Heart left ventricle (tissue), 16 donors: ENCODE data around the gene RNF150. TPM values are rescaled to one million over a fixed set of nuclear protein-coding genes. Genes with fewer than 3 reads are reported as not detected.

Experiments
- ATAC-seq, 4 donors: fragments of 200-7000 bp; cut with Tn5 transposase; one replicate each; pipeline ENCODE4 v1.9.1; 2020 to 2022; ENCODE audit warnings: moderate library complexity in 4 of 4, mild to moderate bottlenecking in 3 of 4, moderate number of reproducible peaks in 1 of 4
- DNase-seq, 5 donors: peaks; one replicate each; pipeline ENCODE4 v3.0.0-alpha.2; 2020
- H3K27ac ChIP-seq, 12 donors: fragments of 200-600 bp; sonication (generic) in 4 of 12; one replicate each; pipeline versions ENCODE4 v1.5.0 to v1.8.0; 2016 to 2022; ENCODE audit warnings: mild to moderate bottlenecking in 2 of 12
- H3K27me3 ChIP-seq, 9 donors: fragments of 200-600 bp; sonication (generic) in 2 of 9; one replicate each; pipeline versions ENCODE4 v1.5.1 to v1.8.0; 2016 to 2022; ENCODE audit warnings: mild to moderate bottlenecking in 3 of 9
- H3K36me3 ChIP-seq, 9 donors: fragments of 200-600 bp; sonication (generic) in 2 of 9; one replicate each; pipeline versions ENCODE4 v1.5.0 to v1.8.0; 2018 to 2022; ENCODE audit warnings: mild to moderate bottlenecking in 2 of 9
- H3K4me1 ChIP-seq, 12 donors: fragments of 200-600 bp; sonication (generic) in 4 of 12; one replicate each; pipeline versions ENCODE4 v1.5.0 to v1.8.0; 2016 to 2022; ENCODE audit warnings: mild to moderate bottlenecking in 3 of 12
- H3K4me3 ChIP-seq, 12 donors: fragments of 200-600 bp; sonication (generic) in 4 of 12; one replicate each; pipeline versions ENCODE4 v1.5.0 to v1.8.0; 2017 to 2022; ENCODE audit warnings: mild to moderate bottlenecking in 9 of 12, moderate library complexity in 4 of 12
- H3K9me3 ChIP-seq, 12 donors: fragments of 200-600 bp; sonication (generic) in 4 of 12; one replicate each; pipeline versions ENCODE4 v1.5.0 to v1.8.0; 2016 to 2022; ENCODE audit warnings: mild to moderate bottlenecking in 1 of 12
- CTCF ChIP-seq, 12 donors: fragments of 200-600 bp; sonication (generic) in 4 of 12; IDR thresholded peaks; one replicate each; pipeline versions ENCODE4 v1.5.0 to v1.8.0; 2018 to 2022; ENCODE audit warnings: antibody characterized with exemption in 12 of 12, mild to moderate bottlenecking in 5 of 12
- POLR2A ChIP-seq, 2 donors: fragments of 450-650 bp; IDR thresholded peaks; one replicate each; pipeline ENCODE4 v1.6.1; 2017; ENCODE audit warnings: antibody characterized with exemption in 2 of 2, mild to moderate bottlenecking in 2 of 2, moderate library complexity in 2 of 2
- WGBS, 4 donors: extraction: QIAGEN DNeasy Blood & Tissue Kit in 2 of 4; methylation state at CpG; one replicate each; pipeline versions ENCODE4 v1.1.5 to v1.1.7; 2013 to 2018; 5-methylcytosine and 5-hydroxymethylcytosine counted together
- intact Hi-C, 10 donors: fragments of 100-400 bp; cut with DNase I; formaldehyde crosslinking; loops; one replicate each; pipeline versions ENCODE4 v1.11.1 to v1.14.2; 2022
- polyA plus RNA-seq, 2 donors: library from polyadenylated mRNA; stranded (reverse); fragments of 200-250 nt; gene quantifications; one replicate each; pipeline ENCODE4 v1.2.3, GENCODE V29; 2013
- total RNA-seq, 9 donors: library from RNA; depleted of rRNA in 2 of 9; stranded (reverse); fragments of >200 nt in 2 of 9; fragmentation: NEBNext Ultra II Directional in 3 of 9; extraction: Animal tissue kit (Norgen Biotek cat#: 25700) in 3 of 9; gene quantifications; one replicate each; pipeline versions ENCODE4 v1.1.0 to v1.2.4, GENCODE V29; 2016 to 2023
- donor health status: ischemic (EF 13 %, LVEDD 7.1; RV severe dilation, severe dysfunction).
- donor health status: healthy with polysubstance abuse.
- donor health status: DM: no; HTN: yes; CAD: no.
- donor health status: DM: no; HTN: no; CAD: no.
- donor health status: ischemic (EF 25% LVEDD 6.9; RV normal size, moderate dysfunction).
- donor health status: ischemic (EF 25% LVEDD 5.7; RV mildly dilated, moderate dysfunction).
- donor health status: healthy.
- donor health status: DM: yes; HTN: yes; CAD: no.
- donor health status: ischemic (EF 35%, LVEDD 5.7; RV mildly dilated, moderate dysfunction).
- donor health status: nonischemic (EF 11% LVEDD 7.7; RV severe dilation, severe dysfunction).
- donor health status: DM: yes; HTN: yes; CAD: no.
- donor health status: PGD.
- donor health status: ischemic (EF 29% LVEDD 5.4; RV normal size, mild dysfunction).
- donor health status: nonischemic (EF 23%, LVEDD 6.1; RV moderate dilation, normal function).

The RNF150 gene
- total and polyA plus RNA-seq, 11 donors, result 11.9 to 146 (median 72.5) TPM

- peaks cover 0 to 10% (median 0%) of the 10 kb centered on the region in 12 donors for H3K9me3 ChIP-seq
- peaks cover 0 to 35% (median 13%) of the 10 kb centered on the region in 12 donors for H3K4me1 ChIP-seq
- no peaks in the 10 kb centered on the region for H3K27me3 ChIP-seq
- peak overlapping the region in 2 of 12 donors; percentile 1 to 28 for H3K27ac ChIP-seq
- TF ChIP-seq CTCF (IDR thresholded peaks at IDR 0.05), result no peak
- no peak for TF ChIP-seq POLR2A (IDR thresholded peaks at IDR 0.05)
- intact Hi-C loops, result no loop called here
- H3K4me3 ChIP-seq, result no peak overlapping the region
- ATAC-seq (no peak), DNase-seq (no peak)
- H3K36me3 ChIP-seq, result no peaks in the 10 kb centered on the region
These were observed 95.8 kb downstream of the RNF150 start for GRCh38 chr4:141037446-141037845.

GRCh38 chr4:141036786-141037185, 96.5 kb downstream of the RNF150 start:
- Histone ChIP-seq H3K9me3 (peaks cover 0 to 10% (median 0%) of the 10 kb centered on the region in 12 donors), H3K4me1 (peaks cover 0 to 35% (median 13%) of the 10 kb centered on the region in 12 donors), H3K27me3 (no peaks in the 10 kb centered on the region), H3K27ac (peak overlapping the region in 1 of 12 donors; percentile 28), H3K4me3 (no peak overlapping the region), H3K36me3 (no peaks in the 10 kb centered on the region)
- ATAC-seq, result no peak
- no peak for TF ChIP-seq POLR2A (IDR thresholded peaks at IDR 0.05)
- TF ChIP-seq CTCF (IDR thresholded peaks at IDR 0.05), result no peak
- WGBS, 4 donors, result 41 to 52% (median 45%) methylated on average over 2 of the region's 2 CpGs
- intact Hi-C loops, result no loop called here
- no peak for DNase-seq

GRCh38 chr4:141035920-141036319, 97.3 kb downstream of the RNF150 start:
- no peak overlapping the region for H3K4me3 ChIP-seq
- TF ChIP-seq CTCF (IDR thresholded peaks at IDR 0.05), result no peak
- TF ChIP-seq POLR2A (IDR thresholded peaks at IDR 0.05), result no peak
- no peak overlapping the region for H3K27ac ChIP-seq
- no peaks in the 10 kb centered on the region for H3K27me3 ChIP-seq
- peaks cover 0 to 10% (median 0%) of the 10 kb centered on the region in 12 donors for H3K9me3 ChIP-seq
- no peak for ATAC-seq
- DNase-seq, result no peak
- H3K36me3 ChIP-seq, result no peaks in the 10 kb centered on the region
- peaks cover 0 to 28% (median 13%) of the 10 kb centered on the region in 12 donors for H3K4me1 ChIP-seq
- intact Hi-C loops, result no loop called here

- H3K27me3 ChIP-seq, result no peaks in the 10 kb centered on the region
- H3K9me3 ChIP-seq, result no peaks in the 10 kb centered on the region
- intact Hi-C loops, result no loop called here
- peak overlapping the region in 11 of 12 donors; percentile 5 to 73 (median 51) for H3K27ac ChIP-seq
- no peak for DNase-seq
- WGBS, 4 donors, result 29 to 41% (median 34%) methylated on average over 2 of the region's 2 CpGs
- TF ChIP-seq CTCF (IDR thresholded peaks at IDR 0.05) (no peak), POLR2A (IDR thresholded peaks at IDR 0.05) (no peak)
- peaks cover 0 to 34% (median 1%) of the 10 kb centered on the region in 12 donors for H3K4me1 ChIP-seq
- ATAC-seq, result peak in 3 of 4 donors; percentile 43 to 68 (median 61)
- no peaks in the 10 kb centered on the region for H3K36me3 ChIP-seq
- no peak overlapping the region for H3K4me3 ChIP-seq
These were observed 105.2 kb downstream of the RNF150 start for GRCh38 chr4:141028024-141028529.
